ENCODE data around the gene CALY.

CALY gene

DNA sequence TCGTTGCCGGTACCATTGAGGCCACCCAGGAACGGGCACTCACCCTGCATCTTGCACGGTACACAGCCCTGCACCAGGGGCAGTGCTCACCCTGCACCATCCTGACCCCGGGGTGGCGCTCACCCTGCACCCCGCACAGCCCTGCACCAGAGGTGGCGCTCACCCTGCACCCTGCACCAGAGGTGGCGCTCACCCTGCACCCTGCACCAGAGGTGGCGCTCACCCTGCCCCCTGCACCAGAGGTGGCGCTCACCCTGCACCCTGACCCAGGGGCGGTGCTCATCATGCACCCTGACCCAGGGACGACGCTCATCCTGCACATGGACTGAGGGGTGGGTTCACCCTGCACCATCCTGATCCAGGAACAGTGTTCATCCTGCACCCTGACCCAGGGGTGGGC, 34.5 kb downstream of the CALY start:
- no peaks in the 10 kb centered on the region for H3K9me3 ChIP-seq (ENCODE audit: control insufficient read depth, insufficient read depth, low read length)
- no CpG with 5 or more reads among the region's 14 CpGs for WGBS (ENCODE audit: insufficient coverage, insufficient read length)
- no peaks in the 10 kb centered on the region for H3K27me3 ChIP-seq (ENCODE audit: control insufficient read depth, insufficient read depth, low read length)
- H3K27ac ChIP-seq (ENCODE audit: low read length), result no peak overlapping the region
- no peak overlapping the region for H3K4me3 ChIP-seq (ENCODE audit: low read length)
- no peaks in the 10 kb centered on the region for H3K4me1 ChIP-seq (ENCODE audit: control insufficient read depth, insufficient read depth, low read length)
- peaks cover 23% of the 10 kb centered on the region for H3K36me3 ChIP-seq (ENCODE audit: control insufficient read depth, insufficient read depth, low read length)
- no peak for DNase-seq (ENCODE audit: low read depth, low spot score)

- Histone ChIP-seq H3K36me3 (ENCODE audit: control insufficient read depth, insufficient read depth, low read length) (peaks cover 36% of the 10 kb centered on the region), H3K9me3 (ENCODE audit: control insufficient read depth, insufficient read depth, low read length) (no peaks in the 10 kb centered on the region), H3K4me3 (ENCODE audit: low read length) (no peak overlapping the region), H3K27ac (ENCODE audit: low read length) (no peak overlapping the region), H3K27me3 (ENCODE audit: control insufficient read depth, insufficient read depth, low read length) (no peaks in the 10 kb centered on the region), H3K4me1 (ENCODE audit: control insufficient read depth, insufficient read depth, low read length) (no peaks in the 10 kb centered on the region)
- DNase-seq (ENCODE audit: low read depth, low spot score), result no peak
- no CpG with 5 or more reads among the region's 14 CpGs for WGBS (ENCODE audit: insufficient coverage, insufficient read length)
Measured at GRCh38 chr10:133299738-133300137, 37.0 kb downstream of the CALY start.

DNA sequence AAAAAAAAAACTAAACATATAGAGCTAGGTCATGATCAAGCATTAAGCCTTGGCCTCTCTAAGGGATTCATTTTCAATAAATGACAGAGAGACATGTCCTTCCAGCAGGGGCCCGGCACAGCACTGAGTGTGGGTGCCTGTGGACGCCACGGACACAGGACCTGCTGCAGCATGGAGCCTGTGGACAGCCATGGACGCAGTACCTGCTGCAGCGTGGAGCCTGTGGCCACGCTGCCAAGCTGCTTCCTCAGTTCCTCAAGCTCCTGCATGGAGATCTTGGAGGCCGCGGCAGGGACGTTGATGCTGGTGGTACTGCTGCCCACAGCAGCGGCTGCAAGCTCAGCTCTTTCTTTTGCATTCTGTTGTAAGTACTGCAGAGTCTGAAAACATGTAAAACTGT, 37.5 kb downstream of the CALY start:
- DNase-seq (ENCODE audit: low read depth, low spot score), result no peak
- Histone ChIP-seq H3K36me3 (ENCODE audit: control insufficient read depth, insufficient read depth, low read length) (peaks cover 38% of the 10 kb centered on the region), H3K4me1 (ENCODE audit: control insufficient read depth, insufficient read depth, low read length) (no peaks in the 10 kb centered on the region), H3K27me3 (ENCODE audit: control insufficient read depth, insufficient read depth, low read length) (no peaks in the 10 kb centered on the region), H3K27ac (ENCODE audit: low read length) (no peak overlapping the region), H3K4me3 (ENCODE audit: low read length) (no peak overlapping the region), H3K9me3 (ENCODE audit: control insufficient read depth, insufficient read depth, low read length) (no peaks in the 10 kb centered on the region)
- WGBS (ENCODE audit: insufficient coverage, insufficient read length), result no CpG with 5 or more reads among the region's 10 CpGs

DNA sequence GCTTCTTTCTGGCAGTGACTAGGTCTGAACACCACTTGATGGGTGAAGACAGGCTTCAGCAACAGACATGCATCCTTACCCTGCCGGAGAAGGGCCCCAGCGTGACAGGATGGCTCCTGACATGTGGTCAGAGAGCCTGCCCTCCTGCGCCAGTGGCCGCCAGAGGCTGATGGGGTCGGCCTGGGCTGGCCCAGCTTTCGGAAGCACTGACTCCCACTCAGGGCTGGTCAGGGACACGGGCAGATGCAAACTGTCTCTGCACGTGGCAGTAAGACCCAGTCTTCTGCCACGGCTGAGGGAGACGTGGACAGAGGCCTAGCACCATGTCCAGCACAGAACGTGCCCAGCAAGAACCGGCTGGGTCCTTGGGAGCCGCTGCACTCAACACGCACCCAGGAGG, 38.2 kb downstream of the CALY start:
- no CpG with 5 or more reads among the region's 14 CpGs for WGBS (ENCODE audit: insufficient coverage, insufficient read length)
- Histone ChIP-seq H3K4me1 (ENCODE audit: control insufficient read depth, insufficient read depth, low read length) (no peaks in the 10 kb centered on the region), H3K9me3 (ENCODE audit: control insufficient read depth, insufficient read depth, low read length) (no peaks in the 10 kb centered on the region), H3K4me3 (ENCODE audit: low read length) (no peak overlapping the region), H3K36me3 (ENCODE audit: control insufficient read depth, insufficient read depth, low read length) (peaks cover 46% of the 10 kb centered on the region), H3K27me3 (ENCODE audit: control insufficient read depth, insufficient read depth, low read length) (no peaks in the 10 kb centered on the region), H3K27ac (ENCODE audit: low read length) (no peak overlapping the region)
- DNase-seq (ENCODE audit: low read depth, low spot score), result no peak

DNA sequence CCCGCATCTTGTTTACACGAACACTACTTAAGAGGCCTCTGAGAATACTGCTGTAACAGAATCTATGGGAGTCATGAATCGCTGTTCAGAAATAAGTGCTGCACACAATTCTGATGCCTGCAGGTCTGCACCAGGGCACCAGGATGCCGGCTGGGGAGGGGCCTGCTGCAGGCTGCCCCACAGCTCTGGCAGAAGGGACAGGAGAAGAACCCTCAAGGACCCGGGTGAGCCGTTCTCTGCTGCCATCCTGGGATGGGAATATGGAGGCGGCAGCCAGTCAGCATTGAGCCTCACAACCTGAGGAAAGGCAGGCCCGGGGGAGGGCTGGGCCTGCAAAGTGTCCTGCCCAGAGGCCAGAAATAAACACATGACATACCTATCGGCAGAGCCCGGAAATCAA, 39.2 kb downstream of the CALY start:
- no peaks in the 10 kb centered on the region for H3K4me1 ChIP-seq (ENCODE audit: control insufficient read depth, insufficient read depth, low read length)
- no peak overlapping the region for H3K27ac ChIP-seq (ENCODE audit: low read length)
- no peak overlapping the region for H3K4me3 ChIP-seq (ENCODE audit: low read length)
- H3K27me3 ChIP-seq (ENCODE audit: control insufficient read depth, insufficient read depth, low read length), result no peaks in the 10 kb centered on the region
- DNase-seq (ENCODE audit: low read depth, low spot score), result no peak
- H3K36me3 ChIP-seq (ENCODE audit: control insufficient read depth, insufficient read depth, low read length), result peaks cover 51% of the 10 kb centered on the region
- no CpG with 5 or more reads among the region's 10 CpGs for WGBS (ENCODE audit: insufficient coverage, insufficient read length)
- H3K9me3 ChIP-seq (ENCODE audit: control insufficient read depth, insufficient read depth, low read length), result no peaks in the 10 kb centered on the region

- Histone ChIP-seq H3K4me1 (ENCODE audit: control insufficient read depth, insufficient read depth, low read length) (no peaks in the 10 kb centered on the region), H3K27ac (ENCODE audit: low read length) (no peak overlapping the region), H3K9me3 (ENCODE audit: control insufficient read depth, insufficient read depth, low read length) (no peaks in the 10 kb centered on the region), H3K27me3 (ENCODE audit: control insufficient read depth, insufficient read depth, low read length) (no peaks in the 10 kb centered on the region), H3K4me3 (ENCODE audit: low read length) (no peak overlapping the region), H3K36me3 (ENCODE audit: control insufficient read depth, insufficient read depth, low read length) (peaks cover 50% of the 10 kb centered on the region)
- WGBS (ENCODE audit: insufficient coverage, insufficient read length), result no CpG with 5 or more reads among the region's 42 CpGs
- no peak for DNase-seq (ENCODE audit: low read depth, low spot score)
Measured at GRCh38 chr10:133295426-133296320, 41.0 kb downstream of the CALY start.

- H3K27me3 ChIP-seq (ENCODE audit: control insufficient read depth, insufficient read depth, low read length), result no peaks in the 10 kb centered on the region
- H3K27ac ChIP-seq (ENCODE audit: low read length), result no peak overlapping the region
- H3K36me3 ChIP-seq (ENCODE audit: control insufficient read depth, insufficient read depth, low read length), result peaks cover 50% of the 10 kb centered on the region
- H3K4me1 ChIP-seq (ENCODE audit: control insufficient read depth, insufficient read depth, low read length), result no peaks in the 10 kb centered on the region
- no peaks in the 10 kb centered on the region for H3K9me3 ChIP-seq (ENCODE audit: control insufficient read depth, insufficient read depth, low read length)
- no peak for DNase-seq (ENCODE audit: low read depth, low spot score)
- no peak overlapping the region for H3K4me3 ChIP-seq (ENCODE audit: low read length)
- no CpG with 5 or more reads among the region's 15 CpGs for WGBS (ENCODE audit: insufficient coverage, insufficient read length)
Measured at GRCh38 chr10:133294189-133294588, 42.5 kb downstream of the CALY start.

DNA sequence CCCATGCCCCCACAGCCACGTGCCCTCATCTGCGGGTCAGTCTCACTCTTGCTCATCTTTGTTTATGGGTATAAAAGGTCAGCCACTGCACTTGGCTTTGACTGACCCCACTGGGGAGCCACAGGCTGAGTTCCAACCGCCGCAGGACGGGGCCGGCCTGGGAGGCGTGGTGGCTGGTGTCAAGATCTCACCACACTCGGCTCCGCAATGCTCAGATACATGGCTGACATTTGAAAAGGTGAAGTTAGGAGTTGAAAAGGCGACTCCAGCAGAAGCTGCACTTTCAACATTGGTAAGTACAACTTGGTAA, 42.9 kb downstream of the CALY start:
- no peak overlapping the region for H3K27ac ChIP-seq (ENCODE audit: low read length)
- peaks cover 51% of the 10 kb centered on the region for H3K36me3 ChIP-seq (ENCODE audit: control insufficient read depth, insufficient read depth, low read length)
- WGBS (ENCODE audit: insufficient coverage, insufficient read length), result no CpG with 5 or more reads among the region's 10 CpGs

GRCh38 chr10:133292919-133293809, 43.5 kb downstream of the CALY start:
- H3K4me1 ChIP-seq (ENCODE audit: control insufficient read depth, insufficient read depth, low read length), result no peaks in the 10 kb centered on the region
- peaks cover 51% of the 10 kb centered on the region for H3K36me3 ChIP-seq (ENCODE audit: control insufficient read depth, insufficient read depth, low read length)
- no peak for DNase-seq (ENCODE audit: low read depth, low spot score)
- no peaks in the 10 kb centered on the region for H3K27me3 ChIP-seq (ENCODE audit: control insufficient read depth, insufficient read depth, low read length)
- WGBS (ENCODE audit: insufficient coverage, insufficient read length), result no CpG with 5 or more reads among the region's 38 CpGs
- H3K4me3 ChIP-seq (ENCODE audit: low read length), result no peak overlapping the region
- H3K9me3 ChIP-seq (ENCODE audit: control insufficient read depth, insufficient read depth, low read length), result no peaks in the 10 kb centered on the region
- H3K27ac ChIP-seq (ENCODE audit: low read length), result no peak overlapping the region

More for the DNA sequence above, 42.9 kb downstream of the CALY start:
- Histone ChIP-seq H3K9me3 (ENCODE audit: control insufficient read depth, insufficient read depth, low read length) (no peaks in the 10 kb centered on the region), H3K27me3 (ENCODE audit: control insufficient read depth, insufficient read depth, low read length) (no peaks in the 10 kb centered on the region), H3K4me3 (ENCODE audit: low read length) (no peak overlapping the region), H3K4me1 (ENCODE audit: control insufficient read depth, insufficient read depth, low read length) (no peaks in the 10 kb centered on the region)
- DNase-seq (ENCODE audit: low read depth, low spot score), result no peak

- H3K36me3 ChIP-seq (ENCODE audit: control insufficient read depth, insufficient read depth, low read length), result peaks cover 47% of the 10 kb centered on the region
- no peaks in the 10 kb centered on the region for H3K9me3 ChIP-seq (ENCODE audit: control insufficient read depth, insufficient read depth, low read length)
- H3K27me3 ChIP-seq (ENCODE audit: control insufficient read depth, insufficient read depth, low read length), result no peaks in the 10 kb centered on the region
- no peak for DNase-seq (ENCODE audit: low read depth, low spot score)
- WGBS (ENCODE audit: insufficient coverage, insufficient read length), result no CpG with 5 or more reads among the region's 24 CpGs
- no peak overlapping the region for H3K27ac ChIP-seq (ENCODE audit: low read length)
- no peaks in the 10 kb centered on the region for H3K4me1 ChIP-seq (ENCODE audit: control insufficient read depth, insufficient read depth, low read length)
- H3K4me3 ChIP-seq (ENCODE audit: low read length), result no peak overlapping the region
Measured at GRCh38 chr10:133289761-133290160, 46.9 kb downstream of the CALY start.
